Sigmoid colon (tissue), 7 donors: ENCODE measurements around the gene TRIM66. TPM values are rescaled to one million over a fixed set of nuclear protein-coding genes. Genes with fewer than 3 reads are reported as not detected.
A peak's percentile ranks its signal among the peaks of the same experiment; 100 is the strongest.

Experiments
- DNase-seq: peaks from one replicate; pipeline ENCODE4 v3.0.0-alpha.2; 2019
- H3K27ac ChIP-seq, 4 donors: fragments of 200-600 bp; sonication (generic); one replicate each; pipeline ENCODE4 v1.5.1; 2016 to 2019; ENCODE audit warnings: mild to moderate bottlenecking in 1 of 4
- H3K27me3 ChIP-seq, 3 donors: fragments of 200-600 bp; sonication (generic); one replicate each; pipeline ENCODE4 v1.5.1; 2019; ENCODE audit warnings: mild to moderate bottlenecking in 1 of 3
- H3K36me3 ChIP-seq, 4 donors: fragments of 200-600 bp; sonication (generic); one replicate each; pipeline ENCODE4 v1.5.1; 2016 to 2019
- H3K4me1 ChIP-seq, 4 donors: fragments of 200-600 bp; sonication (generic); one replicate each; pipeline ENCODE4 v1.5.1; 2017 to 2019
- H3K4me3 ChIP-seq, 4 donors: fragments of 200-600 bp; sonication (generic); one replicate each; pipeline ENCODE4 v1.5.1; 2017 to 2019; ENCODE audit warnings: mild to moderate bottlenecking in 2 of 4, moderate library complexity in 1 of 4
- H3K9me3 ChIP-seq, 4 donors: fragments of 200-600 bp in 3 of 4; sonication (generic) in 3 of 4; one replicate each; pipeline versions ENCODE4 v1.5.1 to v1.6.1; 2013 to 2019
- CTCF ChIP-seq, 4 experiments: fragments of 450-650 bp in 3 of 4; fragments of 200-600 bp in 1 of 4; IDR thresholded peaks; one replicate each; pipeline ENCODE4 v1.5.1; 2016 to 2019; ENCODE audit warnings: antibody characterized with exemption in 4 of 4, mild to moderate bottlenecking in 3 of 4, moderate library complexity in 2 of 4
- EP300 ChIP-seq, 4 donors: sonication (generic); formaldehyde crosslinking; IDR thresholded peaks; one replicate each; pipeline ENCODE4 v1.6.1; 2017; ENCODE audit warnings: antibody characterized with exemption in 4 of 4
- POLR2A ChIP-seq, 2 donors: fragments of 450-650 bp; IDR thresholded peaks; one replicate each; pipeline ENCODE4 v1.6.1; 2016; ENCODE audit warnings: antibody characterized with exemption in 2 of 2, mild to moderate bottlenecking in 2 of 2, moderate library complexity in 2 of 2
- POLR2AphosphoS5 ChIP-seq, 4 donors: sonication (generic); formaldehyde crosslinking; IDR thresholded peaks; one replicate each; pipeline ENCODE4 v1.6.1; 2017; ENCODE audit warnings: antibody characterized with exemption in 4 of 4
- WGBS, 2 donors: extraction: QIAGEN DNeasy Blood & Tissue Kit; methylation state at CpG; one replicate each; pipeline ENCODE4 v1.1.7; 2013; 5-methylcytosine and 5-hydroxymethylcytosine counted together
- intact Hi-C: fragments of 100-400 bp; cut with DNase I; formaldehyde crosslinking; loops from one replicate; pipeline ENCODE4 v1.15.1; 2023
- polyA plus RNA-seq, 3 donors: library from polyadenylated mRNA; stranded (reverse); fragments of 200-250 nt; gene quantifications; one replicate each; pipeline ENCODE4 v1.2.3, GENCODE V29; 2013
- total RNA-seq, 4 donors: library from RNA; depleted of rRNA; stranded (reverse); fragments of >200 nt; gene quantifications; one replicate each; pipeline ENCODE4 v1.1.0, GENCODE V29; 2016
- donor health status: healthy with polysubstance abuse.
- donor health status: Bipolar disorder and iron deficiency.
- donor health status: healthy.

Gene TRIM66
- total and polyA plus RNA-seq, 7 donors = 0.60 to 24.4 (median 2.8) TPM

GRCh38 chr11:8723711-8724110 is 41.2 kb upstream of the TRIM66 start:
- no peaks in the 10 kb centered on the region for H3K9me3 ChIP-seq
- no peaks in the 10 kb centered on the region for H3K27me3 ChIP-seq
- TF ChIP-seq POLR2AphosphoS5 (IDR thresholded peaks at IDR 0.05) (no peak), POLR2A (IDR thresholded peaks at IDR 0.05) (no peak), CTCF (IDR thresholded peaks at IDR 0.05) (no peak)
- H3K4me3 ChIP-seq = no peak overlapping the region
- H3K36me3 ChIP-seq = peaks cover 8 to 26% (median 13%) of the 10 kb centered on the region in 4 donors
- peaks cover 0 to 88% (median 85%) of the 10 kb centered on the region in 4 donors for H3K4me1 ChIP-seq
- H3K27ac ChIP-seq = peak overlapping the region; percentile 90 to 98 (median 96)
- DNase-seq = no peak
- intact Hi-C loops = no loop called here
- WGBS, 2 donors = 91 to 96% methylated on average over 7 of the region's 7 CpGs

GRCh38 chr11:8722809-8723208 is 40.3 kb upstream of the TRIM66 start:
- DNase-seq = no peak
- Histone ChIP-seq H3K4me3 (no peak overlapping the region), H3K9me3 (no peaks in the 10 kb centered on the region), H3K27ac (peak overlapping the region; percentile 90 to 98 (median 96)), H3K27me3 (no peaks in the 10 kb centered on the region), H3K36me3 (peaks cover 8 to 26% (median 13%) of the 10 kb centered on the region in 4 donors), H3K4me1 (peaks cover 0 to 88% (median 84%) of the 10 kb centered on the region in 4 donors)
- TF ChIP-seq POLR2AphosphoS5 (IDR thresholded peaks at IDR 0.05) (no peak), CTCF (IDR thresholded peaks at IDR 0.05) (no peak), EP300 (IDR thresholded peaks at IDR 0.05) (no peak), POLR2A (IDR thresholded peaks at IDR 0.05) (no peak)
- 86 to 90% methylated on average over 3 of the region's 3 CpGs for WGBS, 2 donors
- intact Hi-C loops = no loop called here

GRCh38 chr11:8721609-8722500 is 39.4 kb upstream of the TRIM66 start:
- peak overlapping the region; percentile 90 to 98 (median 96) for H3K27ac ChIP-seq
- no peak overlapping the region for H3K4me3 ChIP-seq
- H3K4me1 ChIP-seq = peaks cover 0 to 88% (median 85%) of the 10 kb centered on the region in 4 donors
- no peaks in the 10 kb centered on the region for H3K27me3 ChIP-seq
- intact Hi-C loops = no loop called here
- no peak for TF ChIP-seq CTCF (IDR thresholded peaks at IDR 0.05)
- peak in 2 of 4 donors; percentile 15 to 35 for TF ChIP-seq POLR2AphosphoS5 (IDR thresholded peaks at IDR 0.05)
- WGBS, 2 donors = 50 to 61% methylated on average over 13 of the region's 13 CpGs
- H3K9me3 ChIP-seq = no peaks in the 10 kb centered on the region
- peaks cover 8 to 34% (median 17%) of the 10 kb centered on the region in 4 donors for H3K36me3 ChIP-seq
- DNase-seq = peak; percentile 79

GRCh38 chr11:8720868-8721608 is 38.6 kb upstream of the TRIM66 start:
- H3K9me3 ChIP-seq = no peaks in the 10 kb centered on the region
- H3K4me1 ChIP-seq = peaks cover 0 to 90% (median 89%) of the 10 kb centered on the region in 4 donors
- intact Hi-C loops = no loop called here
- no peak overlapping the region for H3K4me3 ChIP-seq
- H3K36me3 ChIP-seq = peaks cover 8 to 36% (median 17%) of the 10 kb centered on the region in 4 donors
- WGBS, 2 donors = 30 to 53% methylated on average over 4 to 5 of the region's 5 CpGs
- no peak for TF ChIP-seq EP300 (IDR thresholded peaks at IDR 0.05)
- TF ChIP-seq CTCF (IDR thresholded peaks at IDR 0.05) = no peak
- TF ChIP-seq POLR2AphosphoS5 (IDR thresholded peaks at IDR 0.05) = no peak
- TF ChIP-seq POLR2A (IDR thresholded peaks at IDR 0.05) = no peak
- no peaks in the 10 kb centered on the region for H3K27me3 ChIP-seq
- no peak for DNase-seq
- peak overlapping the region; percentile 90 to 98 (median 96) for H3K27ac ChIP-seq
